Liver (tissue), 9 donors: ENCODE measurements around the gene OR2M3. TPM values are rescaled to one million over a fixed set of nuclear protein-coding genes. Genes with fewer than 3 reads are reported as not detected.

ENCODE experiments used
- DNase-seq: peaks from one replicate; pipeline ENCODE4 v3.0.0-alpha.2; 2017; ENCODE audit warnings: low spot score
- H3K27ac ChIP-seq, 2 donors: one replicate each; pipeline ENCODE4 v1.7.0; 2013; ENCODE audit warnings: inconsistent platforms in 2 of 2, low read length in 2 of 2, control low read depth in 1 of 2, low read depth in 1 of 2, mild to moderate bottlenecking in 1 of 2
- H3K27me3 ChIP-seq, 4 donors: one replicate each; pipeline versions ENCODE4 v1.6.1 to v1.7.0; 2013; ENCODE audit warnings: low read length in 3 of 4, inconsistent platforms in 1 of 4, mild to moderate bottlenecking in 1 of 4, moderate library complexity in 1 of 4; ENCODE audit not compliant: control insufficient read depth in 4 of 4, insufficient read depth in 4 of 4
- H3K36me3 ChIP-seq, 4 donors: one replicate each; pipeline versions ENCODE4 v1.6.1 to v1.7.0; 2013; ENCODE audit warnings: low read length in 3 of 4, mild to moderate bottlenecking in 3 of 4, low read depth in 1 of 4, moderate library complexity in 1 of 4; ENCODE audit not compliant: control insufficient read depth in 4 of 4, insufficient read depth in 3 of 4
- H3K4me1 ChIP-seq, 4 donors: one replicate each; pipeline versions ENCODE4 v1.6.1 to v1.7.0; 2013; ENCODE audit warnings: low read length in 3 of 4, mild to moderate bottlenecking in 3 of 4, moderate library complexity in 1 of 4; ENCODE audit not compliant: control insufficient read depth in 4 of 4, insufficient read depth in 4 of 4
- H3K4me3 ChIP-seq, 3 donors: one replicate each; pipeline versions ENCODE4 v1.6.1 to v1.7.0; 2013; ENCODE audit warnings: low read length in 3 of 3, control low read depth in 1 of 3, low read depth in 1 of 3, mild to moderate bottlenecking in 1 of 3
- H3K9ac ChIP-seq, 2 donors: one replicate each; pipeline ENCODE4 v1.7.0; 2013; ENCODE audit warnings: low read length in 2 of 2, mild to moderate bottlenecking in 2 of 2, moderate library complexity in 2 of 2, control low read depth in 1 of 2, low read depth in 1 of 2
- H3K9me3 ChIP-seq, 4 donors: one replicate each; pipeline versions ENCODE4 v1.6.1 to v1.7.0; 2013; ENCODE audit warnings: low read length in 3 of 4; ENCODE audit not compliant: control insufficient read depth in 4 of 4
- ATF3 ChIP-seq: IDR thresholded peaks from 2 replicates; pipeline ENCODE4 v1.6.1; 2016; ENCODE audit warnings: antibody characterized with exemption
- EGR1 ChIP-seq, 2 donors: IDR thresholded peaks; 2 replicates each; pipeline ENCODE4 v1.6.1; 2016 to 2018; ENCODE audit warnings: antibody characterized with exemption in 2 of 2, low read depth in 2 of 2
- FOXA2 ChIP-seq: IDR thresholded peaks from 2 replicates; pipeline ENCODE4 v1.6.1; 2016; ENCODE audit warnings: antibody characterized with exemption
- GABPA ChIP-seq, 2 donors: IDR thresholded peaks in 1 of 2; conservative IDR thresholded peaks in 1 of 2; 2 replicates each; pipeline ENCODE4 v1.6.1; 2016; ENCODE audit warnings: antibody characterized with exemption in 2 of 2, mild to moderate bottlenecking in 1 of 2, moderate library complexity in 1 of 2
- HNF4A ChIP-seq, 2 donors: conservative IDR thresholded peaks; 2 replicates each; pipeline ENCODE4 v1.6.1; 2016; ENCODE audit warnings: antibody characterized with exemption in 2 of 2, mild to moderate bottlenecking in 2 of 2
- NR2F2 ChIP-seq: IDR thresholded peaks from 2 replicates; pipeline ENCODE4 v1.6.1; 2016; ENCODE audit warnings: antibody characterized with exemption
- RAD21 ChIP-seq, 2 donors: IDR thresholded peaks; 2 replicates each; pipeline ENCODE4 v1.6.1; 2016; ENCODE audit warnings: antibody characterized with exemption in 2 of 2, mild to moderate bottlenecking in 2 of 2
- REST ChIP-seq: IDR thresholded peaks from 2 replicates; pipeline ENCODE4 v1.6.1; 2016; ENCODE audit warnings: antibody characterized with exemption, mild to moderate bottlenecking
- RXRA ChIP-seq, 2 donors: IDR thresholded peaks; 2 replicates each; pipeline ENCODE4 v1.6.1; 2017 to 2018; ENCODE audit warnings: antibody characterized with exemption in 2 of 2, mild to moderate bottlenecking in 1 of 2
- SP1 ChIP-seq: IDR thresholded peaks from 2 replicates; pipeline ENCODE4 v1.6.1; 2018; ENCODE audit warnings: antibody characterized with exemption, mild to moderate bottlenecking
- TAF1 ChIP-seq: conservative IDR thresholded peaks from 2 replicates; pipeline ENCODE4 v1.6.1; 2016; ENCODE audit warnings: antibody characterized with exemption, mild to moderate bottlenecking
- YY1 ChIP-seq: IDR thresholded peaks from 2 replicates; pipeline ENCODE4 v1.6.1; 2016; ENCODE audit warnings: antibody characterized with exemption, mild to moderate bottlenecking
- WGBS: extraction: QIAGEN DNeasy Blood & Tissue Kit; methylation state at CpG from one replicate; pipeline ENCODE4 v1.1.7; 2013; 5-methylcytosine and 5-hydroxymethylcytosine counted together
- polyA plus RNA-seq, 2 donors: library from polyadenylated mRNA; stranded (reverse) in 1 of 2; unstranded in 1 of 2; fragments of 200-250 nt in 1 of 2; fragments of >200 nt in 1 of 2; fragmentation: Nextera tagmentation in 1 of 2; extraction: Ambion mirVana in 1 of 2; gene quantifications; one replicate each; pipeline versions ENCODE4 v1.2.1 to v1.2.3, GENCODE V29; 2013 to 2015
- total RNA-seq, 2 donors: library from RNA; depleted of rRNA; stranded (reverse); fragments of >200 nt; gene quantifications; one replicate each; pipeline ENCODE4 v1.2.3, GENCODE V29; 2014
- TF ChIP-seq, protein P1 (sequence below): IDR thresholded peaks from 2 replicates; pipeline ENCODE4 v1.6.1; 2016; ENCODE audit warnings: antibody characterized with exemption
- TF ChIP-seq, protein P2 (sequence below): IDR thresholded peaks from 2 replicates; pipeline ENCODE4 v1.6.1; 2016; ENCODE audit warnings: antibody characterized with exemption
- donor health status: healthy.
- donor health status: healthy.
- donor health status: healthy.
- donor health status: healthy.
- donor health status: healthy.

Gene OR2M3
- total and polyA plus RNA-seq, 4 donors = not detected

- TF ChIP-seq RAD21 (IDR thresholded peaks at IDR 0.05) = no peak
- TF ChIP-seq FOXA2 = no peak
- no peak for TF ChIP-seq SP1
- TF ChIP-seq GABPA (IDR thresholded peaks at IDR 0.05 in 1 of 2, conservative IDR thresholded peaks at IDR 0.05 in 1 of 2) = no peak
- no peak for TF ChIP-seq NR2F2
Measured at GRCh38 chr1:248194117-248194516, 2.9 kb upstream of the OR2M3 start (continued).

DNA sequence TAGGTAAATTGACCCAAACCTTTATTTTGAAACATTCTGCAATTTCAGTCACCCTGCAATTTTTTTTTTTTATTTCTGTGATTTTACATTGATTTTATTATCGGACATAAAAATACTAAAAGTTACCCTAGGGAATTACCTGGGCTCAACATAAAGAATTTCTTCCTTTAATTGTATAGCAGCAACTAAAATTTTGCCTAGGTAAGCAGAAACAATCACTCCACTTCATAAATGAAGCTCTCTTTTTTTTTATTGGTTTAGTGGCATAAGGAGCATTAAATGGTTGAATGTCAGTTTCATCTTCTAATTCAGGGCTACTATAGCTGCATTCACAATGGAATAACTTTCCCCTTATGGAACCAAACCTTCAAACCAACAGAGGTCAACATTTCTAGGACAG is 18.8 kb downstream of the OR2M3 start:
- WGBS = 91% methylated on average over 1 of the region's 1 CpG
- H3K4me3 ChIP-seq = no peak overlapping the region
- H3K27ac ChIP-seq = no peak overlapping the region
- no peaks in the 10 kb centered on the region for H3K27me3 ChIP-seq
- no peaks in the 10 kb centered on the region for H3K36me3 ChIP-seq
- no peak for DNase-seq
- H3K9ac ChIP-seq = no peak overlapping the region
- H3K4me1 ChIP-seq = no peaks in the 10 kb centered on the region
- TF ChIP-seq YY1 (no peak), REST (no peak), HNF4A (conservative IDR thresholded peaks at IDR 0.05) (no peak), RAD21 (IDR thresholded peaks at IDR 0.05) (no peak), EGR1 (IDR thresholded peaks at IDR 0.05; ENCODE audit: low read depth in 2 of 2) (no peak), RXRA (IDR thresholded peaks at IDR 0.05) (no peak), GABPA (IDR thresholded peaks at IDR 0.05 in 1 of 2, conservative IDR thresholded peaks at IDR 0.05 in 1 of 2) (no peak), TAF1 (no peak), ATF3 (no peak), NR2F2 (no peak)
- TF ChIP-seq, protein P1, sequence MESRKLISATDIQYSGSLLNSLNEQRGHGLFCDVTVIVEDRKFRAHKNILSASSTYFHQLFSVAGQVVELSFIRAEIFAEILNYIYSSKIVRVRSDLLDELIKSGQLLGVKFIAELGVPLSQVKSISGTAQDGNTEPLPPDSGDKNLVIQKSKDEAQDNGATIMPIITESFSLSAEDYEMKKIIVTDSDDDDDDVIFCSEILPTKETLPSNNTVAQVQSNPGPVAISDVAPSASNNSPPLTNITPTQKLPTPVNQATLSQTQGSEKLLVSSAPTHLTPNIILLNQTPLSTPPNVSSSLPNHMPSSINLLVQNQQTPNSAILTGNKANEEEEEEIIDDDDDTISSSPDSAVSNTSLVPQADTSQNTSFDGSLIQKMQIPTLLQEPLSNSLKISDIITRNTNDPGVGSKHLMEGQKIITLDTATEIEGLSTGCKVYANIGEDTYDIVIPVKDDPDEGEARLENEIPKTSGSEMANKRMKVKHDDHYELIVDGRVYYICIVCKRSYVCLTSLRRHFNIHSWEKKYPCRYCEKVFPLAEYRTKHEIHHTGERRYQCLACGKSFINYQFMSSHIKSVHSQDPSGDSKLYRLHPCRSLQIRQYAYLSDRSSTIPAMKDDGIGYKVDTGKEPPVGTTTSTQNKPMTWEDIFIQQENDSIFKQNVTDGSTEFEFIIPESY = no peak
- TF ChIP-seq, protein P2, sequence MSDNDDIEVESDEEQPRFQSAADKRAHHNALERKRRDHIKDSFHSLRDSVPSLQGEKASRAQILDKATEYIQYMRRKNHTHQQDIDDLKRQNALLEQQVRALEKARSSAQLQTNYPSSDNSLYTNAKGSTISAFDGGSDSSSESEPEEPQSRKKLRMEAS = no peak
- peaks cover 0 to 3% (median 0%) of the 10 kb centered on the region in 4 donors for H3K9me3 ChIP-seq

DNA sequence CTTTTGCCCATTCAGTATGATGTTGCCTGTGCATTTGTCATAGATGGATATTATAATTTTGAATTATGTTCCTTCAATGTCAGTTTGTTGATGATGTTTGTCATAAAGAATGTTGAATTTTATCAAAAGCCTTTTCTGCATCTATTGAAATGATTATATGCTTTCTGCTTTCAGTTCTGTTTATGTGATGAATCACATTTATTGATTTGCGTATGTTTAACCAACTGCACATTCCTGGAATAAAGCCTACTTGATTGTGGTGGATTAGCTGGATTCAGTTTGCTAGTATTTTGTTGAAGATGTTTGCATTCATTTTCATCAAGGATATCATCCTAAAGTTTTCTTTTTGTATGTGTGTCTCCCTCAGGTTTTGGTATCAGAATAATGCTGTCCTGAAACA is 28.5 kb downstream of the OR2M3 start:
- no peak for DNase-seq
- Histone ChIP-seq H3K9ac (no peak overlapping the region), H3K9me3 (peaks cover 0 to 4% (median 0%) of the 10 kb centered on the region in 4 donors), H3K4me1 (no peaks in the 10 kb centered on the region), H3K27me3 (no peaks in the 10 kb centered on the region), H3K36me3 (no peaks in the 10 kb centered on the region), H3K4me3 (no peak overlapping the region), H3K27ac (no peak overlapping the region)
- TF ChIP-seq RXRA (IDR thresholded peaks at IDR 0.05) = no peak
- WGBS = 61% methylated on average over 1 of the region's 1 CpG
